ENCODE results near the gene ADAMTS16.
A peak's percentile ranks its signal among the peaks of the same experiment; 100 is the strongest.

ADAMTS16 gene

DNA sequence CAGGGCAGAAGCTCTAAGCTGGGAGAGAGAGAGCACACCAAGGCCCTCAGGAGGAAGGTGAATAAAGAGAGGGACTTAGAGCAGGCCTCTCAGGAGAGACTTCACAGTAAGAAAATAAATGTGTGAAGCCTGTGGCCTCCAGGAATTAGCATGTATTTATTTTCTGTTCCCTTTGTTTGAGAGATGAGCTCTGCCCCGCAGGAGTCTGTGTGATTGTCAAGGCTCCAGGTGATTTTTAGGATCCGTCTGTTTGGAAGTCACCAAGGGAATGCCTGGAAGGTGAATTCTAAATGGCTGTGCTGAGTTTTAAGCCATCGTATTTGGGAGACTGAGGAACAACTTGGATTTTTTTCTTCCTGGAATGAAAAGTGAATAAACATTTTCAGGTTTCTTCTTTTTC is 174.0 kb downstream of the ADAMTS16 start:
- no peak for DNase-seq (ENCODE audit: low read depth, low spot score)

DNA sequence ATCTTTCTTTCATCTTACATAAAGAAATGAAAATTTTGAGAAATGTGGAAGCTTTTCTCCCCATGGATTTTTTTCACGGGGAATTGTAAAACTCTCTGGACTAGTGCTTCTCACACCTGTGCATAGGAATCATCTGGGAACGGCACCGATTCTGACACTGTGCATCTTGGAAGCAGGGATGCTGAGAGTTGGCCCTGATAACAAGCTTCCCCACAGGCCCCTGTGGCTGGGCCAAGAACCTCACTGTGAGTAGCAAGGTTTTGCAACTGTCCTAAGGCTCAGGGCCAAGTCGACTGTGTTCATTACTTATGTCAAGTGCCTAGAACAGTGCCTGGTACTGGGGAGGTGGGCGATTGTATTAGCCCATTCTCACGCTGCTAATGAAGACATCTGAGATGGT is 174.5 kb downstream of the ADAMTS16 start:
- no peak for DNase-seq (ENCODE audit: low read depth, low spot score)

DNA sequence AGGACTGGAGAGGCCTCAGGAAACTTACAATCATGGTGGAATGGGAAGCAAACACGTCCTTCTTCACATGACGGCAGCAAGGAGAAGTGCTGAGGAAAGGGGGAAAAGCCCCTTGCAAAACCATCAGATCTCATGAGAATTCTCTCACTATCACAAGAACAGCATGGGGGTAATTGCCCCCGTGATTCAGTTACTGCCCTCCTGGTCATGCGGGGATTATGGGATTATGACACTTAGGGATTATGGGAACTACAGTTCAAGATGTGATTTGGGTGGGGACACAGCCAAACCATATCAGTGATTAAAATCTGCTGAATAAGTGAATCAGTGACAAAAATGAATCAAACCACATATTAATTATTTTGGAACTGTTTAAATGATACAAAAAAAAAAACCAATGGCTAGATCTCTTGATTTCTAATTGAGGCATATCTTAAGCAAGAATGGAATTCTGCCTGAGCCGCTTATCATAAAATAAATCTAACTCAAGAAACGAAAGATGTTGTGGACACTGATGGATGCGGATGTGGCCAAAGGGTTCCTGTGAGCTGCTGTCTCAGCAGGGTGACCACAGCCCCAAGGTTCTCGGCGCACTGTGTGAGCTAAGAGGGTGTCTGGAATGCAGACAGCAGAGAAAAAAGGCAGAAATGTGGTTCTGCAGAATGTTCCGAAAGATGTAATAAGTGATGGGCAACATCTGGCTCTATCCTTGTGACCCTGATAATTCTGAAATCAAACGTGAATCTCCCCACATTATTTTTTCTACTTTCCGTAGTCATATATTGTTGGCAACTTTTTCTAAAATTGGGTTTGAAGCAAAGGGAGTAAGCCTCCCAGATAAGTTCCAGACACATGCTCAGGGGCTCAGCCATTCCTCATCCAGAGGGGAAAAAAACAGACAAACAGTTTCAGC is 175.2 kb downstream of the ADAMTS16 start:
- DNase-seq (ENCODE audit: low read depth, low spot score), result no peak

DNA sequence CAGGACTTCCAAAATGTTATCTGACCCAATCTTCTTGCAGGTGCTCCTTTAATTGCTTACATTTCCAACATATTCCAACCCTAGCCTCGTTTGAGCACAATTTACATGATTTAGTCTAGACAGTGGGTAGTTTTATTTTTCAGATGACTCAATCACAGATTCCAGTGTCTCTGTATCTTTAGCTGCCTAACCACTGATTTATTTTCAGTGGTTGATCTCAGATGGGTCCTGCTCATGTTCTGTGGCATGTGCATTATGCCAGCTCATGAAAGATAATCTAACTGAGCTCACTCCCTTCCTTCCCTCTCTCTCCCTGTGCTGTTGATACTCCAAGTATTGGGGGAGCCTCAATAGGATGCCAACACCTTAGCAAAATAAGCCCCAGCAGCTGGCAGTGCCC is 176.2 kb downstream of the ADAMTS16 start:
- no peak for DNase-seq (ENCODE audit: low read depth, low spot score)

DNA sequence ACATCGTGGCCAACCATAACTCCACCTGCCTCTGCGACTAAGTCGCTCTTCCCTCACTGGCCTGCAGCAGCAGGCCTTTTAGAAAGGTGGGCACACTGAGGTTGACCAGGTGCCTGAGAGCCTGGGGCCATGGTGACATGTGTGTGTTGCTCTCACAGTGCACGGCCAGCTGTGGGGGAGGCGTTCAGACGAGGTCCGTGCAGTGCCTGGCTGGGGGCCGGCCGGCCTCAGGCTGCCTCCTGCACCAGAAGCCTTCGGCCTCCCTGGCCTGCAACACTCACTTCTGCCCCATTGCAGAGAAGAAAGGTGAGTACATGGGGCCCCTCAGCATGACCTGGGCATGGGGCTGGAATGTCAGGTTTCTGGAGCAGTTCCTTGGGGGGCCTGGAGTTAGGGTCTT is 177.8 kb downstream of the ADAMTS16 start:
- peak; percentile 52 for DNase-seq (ENCODE audit: low read depth, low spot score)

DNA sequence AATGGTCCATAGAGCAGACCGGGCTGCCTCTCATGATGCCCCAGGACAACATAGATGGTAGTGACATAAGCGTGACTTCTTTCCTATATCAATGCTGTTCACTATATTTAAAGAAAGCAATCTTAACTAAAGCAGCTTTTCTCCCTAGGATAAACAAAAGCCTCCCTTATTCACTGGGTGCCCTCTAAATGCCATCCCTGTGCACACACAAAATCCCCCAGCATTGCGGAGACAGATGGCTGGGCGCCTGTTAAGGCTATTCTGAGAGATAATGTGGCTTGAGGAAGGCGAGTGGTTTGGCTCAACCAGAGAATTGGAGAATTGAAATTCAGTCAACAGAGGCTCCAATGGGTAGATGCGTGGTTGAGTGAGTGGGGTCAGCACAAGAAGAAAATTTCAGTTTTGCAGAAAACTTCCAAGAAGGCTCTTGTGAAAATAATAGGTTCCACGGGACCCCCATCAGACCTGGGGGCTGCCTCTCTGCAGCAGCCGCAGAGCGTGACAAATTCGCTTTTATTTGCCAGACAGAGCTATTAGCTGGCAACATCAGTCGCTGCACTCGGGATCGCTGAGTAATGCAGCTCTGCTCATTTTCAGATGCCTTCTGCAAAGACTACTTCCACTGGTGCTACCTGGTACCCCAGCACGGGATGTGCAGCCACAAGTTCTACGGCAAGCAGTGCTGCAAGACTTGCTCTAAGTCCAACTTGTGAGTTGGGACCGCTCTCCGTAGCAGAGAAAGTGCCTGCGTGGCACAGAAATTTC is 178.5 kb downstream of the ADAMTS16 start:
- no peak for DNase-seq (ENCODE audit: low read depth, low spot score)

DNA sequence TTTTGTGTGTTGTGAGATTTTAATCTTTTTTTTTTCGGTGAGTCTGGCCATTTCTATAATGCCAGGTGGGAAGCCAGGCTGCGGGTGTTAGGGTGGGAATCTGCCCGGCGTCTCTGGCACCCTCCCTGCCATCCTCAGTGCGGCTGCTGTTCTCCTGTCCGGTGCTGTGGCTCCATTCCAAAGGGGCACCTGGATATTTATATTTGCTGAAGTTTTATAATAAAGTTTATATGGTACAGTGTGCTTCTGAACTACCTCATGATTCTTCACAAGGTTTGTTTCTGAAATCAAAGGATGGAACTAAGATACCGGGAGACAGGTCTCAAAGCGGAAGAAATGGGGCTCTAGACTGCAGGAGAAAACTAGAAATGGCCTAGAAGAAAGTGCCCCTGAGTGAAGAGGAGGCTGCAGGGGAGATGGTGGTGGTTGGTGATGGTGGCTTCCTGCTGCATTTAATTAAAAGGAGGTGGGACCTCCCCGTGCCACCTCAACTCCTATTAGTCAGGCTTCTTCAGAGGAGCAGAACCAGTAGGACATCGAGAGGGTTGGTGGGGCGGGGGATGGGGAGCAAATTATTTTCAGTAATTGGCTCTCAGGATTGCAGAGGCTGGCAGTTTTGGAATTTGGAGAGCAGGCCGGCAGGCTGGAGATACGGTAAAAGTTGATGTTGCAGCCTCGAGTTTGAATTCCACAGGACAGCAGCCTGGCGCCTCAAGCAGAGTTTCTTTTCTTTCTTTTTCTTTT is 180.1 kb downstream of the ADAMTS16 start:
- no peak for DNase-seq (ENCODE audit: low read depth, low spot score)

DNA sequence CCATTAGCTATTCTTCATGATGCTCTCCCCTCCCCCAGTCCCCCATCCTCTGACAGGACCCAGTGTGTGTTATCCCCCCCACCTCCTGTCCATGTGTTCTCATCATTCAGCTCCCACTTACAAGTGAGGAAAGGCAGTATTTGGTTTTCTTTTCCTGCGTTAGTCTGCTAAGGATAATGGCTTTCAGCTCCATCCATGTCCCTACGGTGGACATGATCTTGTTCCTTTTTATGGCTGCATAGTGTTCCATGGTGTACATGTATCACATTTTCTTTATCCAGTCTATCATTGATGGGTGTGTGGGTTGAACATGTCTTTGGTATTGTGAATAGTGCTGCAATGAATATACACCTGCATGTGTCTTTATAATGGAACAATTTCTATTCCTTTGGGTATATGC is 181.0 kb downstream of the ADAMTS16 start:
- no peak for DNase-seq (ENCODE audit: low read depth, low spot score)

DNA sequence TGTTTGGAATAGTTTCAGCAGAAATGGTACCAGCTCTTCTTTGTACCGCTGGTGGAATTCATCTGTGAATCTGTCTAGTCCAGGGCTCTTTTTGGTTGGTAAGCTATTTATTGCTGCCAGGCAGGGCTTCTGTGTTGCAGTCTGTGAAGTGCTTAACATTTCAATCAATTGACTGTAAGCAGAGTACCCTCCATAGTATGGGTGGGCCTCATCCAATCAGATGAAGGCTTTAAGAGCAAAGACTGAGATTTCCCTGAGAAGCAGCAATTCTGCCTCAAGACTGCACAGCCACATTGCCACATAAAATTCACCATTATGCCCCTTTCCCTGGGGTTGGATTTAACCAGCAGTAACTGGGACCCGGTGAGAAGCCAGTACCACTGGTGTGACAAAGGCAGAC is 183.4 kb downstream of the ADAMTS16 start:
- DNase-seq (ENCODE audit: low read depth, low spot score), result no peak

DNA sequence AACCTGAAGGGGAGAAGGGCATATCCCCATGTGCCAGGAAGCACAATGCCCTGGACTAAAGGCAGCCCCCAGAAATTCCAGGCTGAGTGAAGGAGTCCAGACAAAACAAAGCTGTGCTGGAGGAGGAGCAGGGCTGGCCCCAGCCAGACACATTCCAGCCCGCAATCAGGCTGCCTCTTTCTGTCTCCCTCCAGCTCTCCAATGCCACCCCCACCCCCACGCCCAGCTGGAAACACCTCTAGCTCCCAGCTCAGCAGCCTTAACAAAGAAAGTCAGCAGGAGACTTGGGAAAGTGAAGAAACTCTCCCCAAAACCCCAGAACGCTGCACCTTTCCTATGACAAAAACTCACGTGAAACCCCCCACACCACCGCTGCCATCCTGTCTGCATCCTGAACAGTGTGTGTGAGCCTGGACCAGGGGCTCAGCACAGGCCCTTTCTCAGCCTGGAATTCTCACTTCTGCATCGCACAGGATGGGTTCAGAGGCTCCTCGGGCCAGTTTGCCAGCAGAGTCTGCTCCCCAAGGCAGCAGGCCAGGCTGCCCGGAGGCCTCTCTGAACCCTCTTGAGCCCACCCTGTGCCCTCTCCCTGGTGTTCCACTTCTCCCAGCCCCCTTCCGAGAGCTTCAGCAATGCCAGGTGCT is 186.1 kb downstream of the ADAMTS16 start:
- peak; percentile 76 for DNase-seq (ENCODE audit: low read depth, low spot score)

DNA sequence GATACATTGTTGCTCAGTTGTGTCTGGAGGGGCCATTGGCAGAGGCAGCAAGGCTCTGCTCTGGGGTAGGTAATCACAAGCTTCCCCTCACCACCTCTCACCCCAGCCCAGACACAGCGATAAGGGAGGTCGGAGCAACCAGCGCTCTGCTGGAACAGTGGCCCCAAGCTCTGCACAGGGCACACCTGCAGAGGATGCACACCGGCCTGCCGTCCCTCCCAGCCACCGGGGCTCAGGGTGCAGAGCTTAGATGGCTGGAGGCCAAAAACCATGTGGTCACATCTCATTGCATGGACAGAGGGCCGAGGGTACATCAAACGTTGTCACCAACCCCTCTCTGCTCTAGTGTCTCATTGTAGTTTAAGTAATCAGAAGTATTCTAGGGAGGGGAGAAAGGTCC is 187.0 kb downstream of the ADAMTS16 start:
- no peak for DNase-seq (ENCODE audit: low read depth, low spot score)

DNA sequence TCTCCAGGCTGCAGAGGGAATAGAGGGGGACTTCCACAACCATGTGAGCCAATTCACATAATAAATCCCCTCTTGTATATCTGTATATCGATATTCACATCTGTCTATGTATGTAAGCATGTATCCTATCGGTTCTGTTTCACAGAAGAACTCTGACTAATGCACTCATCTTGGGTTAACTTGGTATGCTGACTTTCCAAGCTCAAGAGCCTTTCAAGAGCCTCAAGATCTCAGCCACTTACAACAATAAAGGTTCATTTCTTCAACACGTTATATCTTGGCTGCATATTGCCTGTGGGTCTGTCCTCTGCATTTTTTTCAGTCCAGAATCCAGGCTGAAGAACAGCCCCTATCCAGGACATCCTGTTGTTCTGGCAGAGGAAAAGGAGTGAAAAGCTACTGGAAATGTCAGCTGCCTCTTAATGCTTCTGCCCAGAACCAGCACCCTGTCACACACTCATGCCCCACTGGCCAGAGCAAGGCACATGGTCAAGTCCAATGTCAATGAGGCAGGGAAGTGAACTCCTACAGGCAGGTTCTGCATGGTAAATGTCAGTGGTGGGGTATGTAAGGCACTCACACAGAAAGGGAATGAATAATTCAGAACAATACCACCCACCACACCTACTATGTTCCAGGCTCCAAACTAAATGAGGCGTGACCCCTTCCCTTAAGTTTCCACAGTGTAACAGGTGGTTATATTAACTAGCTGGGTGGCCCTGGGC is 190.8 kb downstream of the ADAMTS16 start:
- no peak for DNase-seq (ENCODE audit: low read depth, low spot score)

DNA sequence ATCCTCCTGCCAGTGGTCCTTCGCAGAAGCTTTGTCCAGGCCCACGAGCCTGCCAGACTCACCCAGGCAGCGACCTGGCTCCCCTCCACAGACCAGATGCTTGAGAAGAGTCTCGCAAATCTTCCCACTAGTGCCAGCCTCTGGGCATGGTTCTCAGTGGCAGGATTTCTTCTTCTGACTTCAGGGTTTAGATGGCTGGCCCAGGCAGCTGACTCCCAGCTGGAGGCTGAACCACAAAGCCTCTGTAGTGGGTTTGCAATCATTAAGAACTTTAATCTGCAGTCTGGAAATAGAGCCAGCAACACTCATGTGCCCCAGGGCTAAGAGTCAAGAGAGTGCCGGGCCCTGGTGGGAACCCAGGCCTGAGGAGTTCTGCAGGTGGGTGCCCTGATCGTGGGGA is 191.7 kb downstream of the ADAMTS16 start:
- DNase-seq (ENCODE audit: low read depth, low spot score), result no peak

DNA sequence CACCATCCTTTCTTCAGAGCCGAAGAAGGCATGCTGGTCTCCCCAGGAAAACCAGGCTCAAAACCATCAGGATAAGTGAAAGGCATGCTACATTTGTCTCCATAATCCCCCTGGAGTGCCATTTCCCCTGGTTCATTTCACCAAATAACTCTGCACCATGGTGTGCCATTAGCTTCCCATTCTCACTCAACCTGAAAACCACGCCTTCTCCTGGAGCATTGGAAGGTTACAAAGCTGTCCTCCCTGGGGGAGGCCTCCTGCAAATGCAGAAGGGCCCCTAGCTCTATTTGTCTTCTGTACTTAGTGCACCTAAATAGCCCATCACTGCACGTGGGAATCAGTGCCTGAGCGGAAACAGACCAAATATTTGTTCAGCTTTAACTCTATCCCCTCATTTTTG is 192.2 kb downstream of the ADAMTS16 start:
- no peak for DNase-seq (ENCODE audit: low read depth, low spot score)

DNA sequence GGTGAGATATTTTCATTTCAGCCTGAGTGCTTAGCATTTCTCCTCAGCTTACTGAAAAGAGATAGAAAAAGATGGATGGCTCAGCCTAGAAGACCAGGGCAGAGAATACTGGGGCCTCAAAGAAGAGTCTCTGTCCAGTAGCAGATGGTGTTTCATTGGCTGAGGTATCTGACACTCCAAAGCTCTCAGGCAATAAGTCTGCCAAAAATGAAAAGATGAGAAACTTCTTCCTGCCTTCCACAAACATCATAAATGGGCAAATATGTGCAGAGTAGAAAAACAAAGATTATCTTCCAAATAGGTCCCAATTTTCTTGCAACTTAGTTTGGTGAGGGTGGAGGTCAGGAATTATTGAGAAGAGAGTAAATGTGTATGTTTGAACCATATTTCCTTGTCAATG is 195.0 kb downstream of the ADAMTS16 start:
- DNase-seq (ENCODE audit: low read depth, low spot score), result no peak

DNA sequence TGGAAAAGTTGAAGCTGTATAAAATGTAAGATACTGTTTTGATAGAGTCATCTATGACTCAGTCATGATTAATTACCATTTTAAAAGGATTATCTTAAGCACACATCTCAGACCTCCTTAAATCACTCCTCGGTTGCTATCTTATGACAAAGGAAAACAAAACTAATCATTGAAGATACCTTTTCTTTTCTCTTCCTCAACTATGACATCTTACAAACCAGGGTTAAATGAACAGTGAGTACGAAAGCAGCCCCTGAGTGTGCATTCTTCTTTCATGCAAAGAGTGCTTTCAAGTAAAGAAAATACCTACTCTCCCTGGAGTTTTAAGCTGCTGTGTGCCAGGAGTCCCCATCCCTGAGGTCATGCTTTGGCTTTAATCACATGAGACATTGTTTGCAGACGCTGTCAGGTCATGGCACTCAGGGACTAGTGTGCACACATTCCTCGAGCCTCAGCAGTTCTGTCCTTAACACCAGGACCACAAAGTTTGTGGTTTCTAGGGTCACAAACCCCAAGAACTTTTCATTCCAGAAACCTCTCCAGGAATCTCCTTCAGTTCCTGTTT is 195.7 kb downstream of the ADAMTS16 start:
- peak; percentile 32 for DNase-seq (ENCODE audit: low read depth, low spot score)

DNA sequence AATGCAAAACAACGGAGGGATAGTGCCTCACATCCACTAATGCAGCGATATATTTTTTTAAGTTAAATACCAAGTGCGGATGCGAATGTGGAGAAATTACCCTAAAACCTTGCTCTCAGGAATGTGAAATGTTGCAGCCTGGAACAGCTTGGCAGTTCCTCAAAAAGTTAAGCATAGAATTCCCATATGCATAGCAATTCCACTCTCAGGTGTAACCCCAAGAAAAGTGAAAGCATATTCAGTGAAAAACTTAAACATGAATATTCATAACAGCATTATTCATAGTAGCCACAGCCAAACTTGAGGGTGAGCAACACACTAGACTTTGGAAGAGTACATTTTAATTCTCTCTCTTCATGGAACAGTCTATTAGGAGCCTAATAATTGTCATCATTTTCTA is 199.1 kb downstream of the ADAMTS16 start:
- DNase-seq (ENCODE audit: low read depth, low spot score), result no peak

DNA sequence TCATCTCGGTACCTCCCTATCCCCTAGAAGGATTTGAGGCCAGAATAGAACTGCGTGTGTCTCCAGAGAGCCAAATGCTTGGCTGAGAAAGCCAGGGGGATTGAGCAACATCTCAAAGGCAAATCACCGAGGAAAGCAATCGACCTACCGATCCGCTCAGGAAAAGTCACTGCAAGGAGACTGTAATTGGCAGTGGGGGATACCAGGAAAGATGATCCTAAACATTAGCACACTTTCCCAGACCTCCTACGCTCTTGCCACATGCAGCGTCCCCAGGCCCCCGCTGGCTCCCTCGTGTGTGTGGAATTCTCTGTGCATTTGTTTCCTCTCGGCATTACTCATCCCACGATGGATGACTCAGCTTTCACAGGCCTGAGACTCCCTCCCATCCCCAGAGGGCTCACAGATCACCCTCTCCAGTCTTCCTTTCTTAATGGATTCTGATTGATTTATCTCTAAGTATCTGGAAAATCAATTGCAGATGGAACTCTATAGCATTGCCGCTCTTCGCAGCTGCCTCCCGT is 200.1 kb downstream of the ADAMTS16 start:
- peak; percentile 92 for DNase-seq (ENCODE audit: low read depth, low spot score)

DNA sequence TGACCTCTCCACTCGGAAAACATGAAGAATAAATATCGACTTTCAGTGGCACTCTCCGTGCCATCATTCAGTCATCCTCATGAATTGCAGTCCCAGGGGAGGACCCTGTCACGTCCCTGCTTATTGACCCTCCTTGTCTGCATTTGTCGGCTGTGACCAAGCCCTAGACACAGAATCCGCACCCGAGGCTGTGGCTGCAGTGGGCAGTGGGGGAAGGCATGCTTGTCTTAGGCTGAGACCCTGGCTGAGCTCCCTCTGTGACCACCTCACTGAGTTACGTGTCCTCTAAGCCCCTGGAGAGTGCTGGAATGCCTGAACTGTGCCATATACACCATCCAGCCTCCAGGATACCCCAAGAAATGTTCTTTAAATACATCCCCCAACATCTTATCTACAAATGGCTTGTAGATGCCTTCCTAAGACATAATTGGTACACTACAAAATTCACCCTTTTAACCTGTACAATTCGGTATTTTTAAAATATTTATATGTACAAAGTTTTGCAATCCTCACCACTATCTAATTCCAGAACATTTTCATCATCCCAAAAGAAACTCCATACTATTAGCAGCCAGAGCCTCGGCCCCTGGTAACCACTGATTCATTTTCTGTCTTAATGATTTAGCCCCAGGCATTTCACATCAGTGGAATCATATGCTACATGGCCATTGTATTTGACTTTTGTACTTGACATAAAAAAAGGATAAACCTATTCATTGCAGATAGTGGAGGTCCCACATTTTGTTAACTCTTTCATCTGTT is 201.6 kb downstream of the ADAMTS16 start:
- no peak for DNase-seq (ENCODE audit: low read depth, low spot score)

DNA sequence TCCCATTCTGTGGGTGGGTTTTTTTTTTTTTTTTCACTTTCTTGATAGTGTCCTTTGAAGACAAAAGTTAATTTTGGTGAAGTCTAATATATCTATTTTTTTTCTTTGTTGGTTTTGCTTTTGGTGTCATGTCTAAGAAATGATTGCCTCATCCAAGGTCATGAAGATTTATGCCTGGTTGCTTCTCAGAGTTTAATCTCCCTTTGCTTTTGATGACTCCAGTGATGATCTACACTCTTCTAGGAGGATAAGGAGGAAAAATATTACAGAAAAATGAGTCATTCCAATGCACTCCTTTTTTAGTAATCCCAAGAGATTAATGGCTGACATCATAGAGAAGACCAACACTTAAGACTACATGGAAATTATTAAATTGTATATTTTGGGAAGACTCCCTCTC is 202.7 kb downstream of the ADAMTS16 start:
- DNase-seq (ENCODE audit: low read depth, low spot score), result no peak

Data from ELF-1 (cell line).